ENCODE results near the gene SAMD10. TPM values are rescaled to one million over a fixed set of nuclear protein-coding genes. Genes with fewer than 3 reads are reported as not detected.

SAMD10 gene
- total RNA-seq, 1 experiment from 2014 or later = 5.7 TPM

GRCh38 chr20:63958471-63958870 is 21.0 kb downstream of the SAMD10 start:
- Histone ChIP-seq H3K9me3 (ENCODE audit: control insufficient read depth, low read depth, low read length) (peaks cover 1% of the 10 kb centered on the region), H3K23ac (ENCODE audit: insufficient read length, low read depth, low read length) (no peak overlapping the region), H3K27me3 (ENCODE audit: insufficient read depth, low read length) (no peaks in the 10 kb centered on the region), H3K79me2 (ENCODE audit: insufficient read depth, low read length) (peaks cover 12% of the 10 kb centered on the region; the same call in 1 of the 2 replicates), H2BK20ac (ENCODE audit: low read depth, low read length, poor library complexity, severe bottlenecking) (no peak overlapping the region), H3K4me2 (ENCODE audit: insufficient read depth, insufficient read length, low read length) (no peak overlapping the region), H4K91ac (ENCODE audit: insufficient read length, low read depth, low read length) (no peak overlapping the region), H4K5ac (ENCODE audit: insufficient read length, low read depth, low read length) (no peak overlapping the region), H4K20me1 (ENCODE audit: control insufficient read depth, insufficient read depth, insufficient read length) (no peaks in the 10 kb centered on the region), H2BK12ac (ENCODE audit: insufficient read length, low read depth, low read length) (no peak overlapping the region), H4K8ac (replicated peaks; ENCODE audit: insufficient read length, low read depth, low read length) (no peak overlapping the region), H3K9ac (ENCODE audit: extremely low read depth, insufficient read length, low read length) (no peak overlapping the region), H3K4ac (ENCODE audit: low read depth, low read length) (no peak overlapping the region), H3T11ph (ENCODE audit: low read length) (no peak overlapping the region), H3K27ac (ENCODE audit: insufficient read length, low read depth, low read length) (no peak overlapping the region), H2BK5ac (ENCODE audit: insufficient read length, low read length) (no peak overlapping the region), H2BK15ac (ENCODE audit: low read depth, low read length) (no peak overlapping the region), H3K23me2 (ENCODE audit: insufficient read length, low read depth, low read length, poor library complexity, severe bottlenecking) (peaks cover 14% of the 10 kb centered on the region), H2AFZ (ENCODE audit: low read length) (no peak overlapping the region), H2AK5ac (ENCODE audit: insufficient read length, low read length) (no peak overlapping the region), H2BK120ac (ENCODE audit: low read depth, low read length, poor library complexity, severe bottlenecking) (no peak overlapping the region), H3K18ac (ENCODE audit: insufficient read length, low read depth, low read length) (no peak overlapping the region), H3K4me1 (ENCODE audit: insufficient read depth, low read length) (no peaks in the 10 kb centered on the region; the same call in 1 of the 2 replicates), H3K56ac (ENCODE audit: insufficient read length, low read depth, low read length) (no peak overlapping the region), H3K14ac (ENCODE audit: insufficient read depth, low read length) (no peak overlapping the region), H3K79me1 (ENCODE audit: insufficient read depth, low read depth, low read length, poor library complexity, severe bottlenecking) (peaks cover 2% of the 10 kb centered on the region)
- Mint-ChIP-seq H3K27me3 (ENCODE audit: low read depth) (no peaks in the 10 kb centered on the region), H3K4me3 (peak overlapping the region; percentile 40 to 58; a peak in 2 of 5 replicates), H3K27ac (peak overlapping the region in 2 of 3 experiments; percentile 91 to 97; a peak in 4 of 7 replicates), H3K36me3 (ENCODE audit: insufficient read depth in 1 of 3, low read depth in 3 of 3) (peaks cover 6 to 44% (median 33%) of the 10 kb centered on the region in 3 experiments; a peak in 6 of 7 replicates), H3K9me3 (no peaks in the 10 kb centered on the region), H3K4me1 (peaks cover 33 to 35% of the 10 kb centered on the region in 2 experiments)
- no peak for DNase-seq
- no CpG with 5 or more reads among the region's 4 CpGs for WGBS (ENCODE audit: extremely low coverage, insufficient read length, low lambda C conversion rate)
- TF ChIP-seq, protein P1, sequence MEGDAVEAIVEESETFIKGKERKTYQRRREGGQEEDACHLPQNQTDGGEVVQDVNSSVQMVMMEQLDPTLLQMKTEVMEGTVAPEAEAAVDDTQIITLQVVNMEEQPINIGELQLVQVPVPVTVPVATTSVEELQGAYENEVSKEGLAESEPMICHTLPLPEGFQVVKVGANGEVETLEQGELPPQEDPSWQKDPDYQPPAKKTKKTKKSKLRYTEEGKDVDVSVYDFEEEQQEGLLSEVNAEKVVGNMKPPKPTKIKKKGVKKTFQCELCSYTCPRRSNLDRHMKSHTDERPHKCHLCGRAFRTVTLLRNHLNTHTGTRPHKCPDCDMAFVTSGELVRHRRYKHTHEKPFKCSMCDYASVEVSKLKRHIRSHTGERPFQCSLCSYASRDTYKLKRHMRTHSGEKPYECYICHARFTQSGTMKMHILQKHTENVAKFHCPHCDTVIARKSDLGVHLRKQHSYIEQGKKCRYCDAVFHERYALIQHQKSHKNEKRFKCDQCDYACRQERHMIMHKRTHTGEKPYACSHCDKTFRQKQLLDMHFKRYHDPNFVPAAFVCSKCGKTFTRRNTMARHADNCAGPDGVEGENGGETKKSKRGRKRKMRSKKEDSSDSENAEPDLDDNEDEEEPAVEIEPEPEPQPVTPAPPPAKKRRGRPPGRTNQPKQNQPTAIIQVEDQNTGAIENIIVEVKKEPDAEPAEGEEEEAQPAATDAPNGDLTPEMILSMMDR (conservative IDR thresholded peaks at IDR 0.05) = no peak

All from H9 (cell line).